ENCODE measurements around the gene PERM1.

DNA sequence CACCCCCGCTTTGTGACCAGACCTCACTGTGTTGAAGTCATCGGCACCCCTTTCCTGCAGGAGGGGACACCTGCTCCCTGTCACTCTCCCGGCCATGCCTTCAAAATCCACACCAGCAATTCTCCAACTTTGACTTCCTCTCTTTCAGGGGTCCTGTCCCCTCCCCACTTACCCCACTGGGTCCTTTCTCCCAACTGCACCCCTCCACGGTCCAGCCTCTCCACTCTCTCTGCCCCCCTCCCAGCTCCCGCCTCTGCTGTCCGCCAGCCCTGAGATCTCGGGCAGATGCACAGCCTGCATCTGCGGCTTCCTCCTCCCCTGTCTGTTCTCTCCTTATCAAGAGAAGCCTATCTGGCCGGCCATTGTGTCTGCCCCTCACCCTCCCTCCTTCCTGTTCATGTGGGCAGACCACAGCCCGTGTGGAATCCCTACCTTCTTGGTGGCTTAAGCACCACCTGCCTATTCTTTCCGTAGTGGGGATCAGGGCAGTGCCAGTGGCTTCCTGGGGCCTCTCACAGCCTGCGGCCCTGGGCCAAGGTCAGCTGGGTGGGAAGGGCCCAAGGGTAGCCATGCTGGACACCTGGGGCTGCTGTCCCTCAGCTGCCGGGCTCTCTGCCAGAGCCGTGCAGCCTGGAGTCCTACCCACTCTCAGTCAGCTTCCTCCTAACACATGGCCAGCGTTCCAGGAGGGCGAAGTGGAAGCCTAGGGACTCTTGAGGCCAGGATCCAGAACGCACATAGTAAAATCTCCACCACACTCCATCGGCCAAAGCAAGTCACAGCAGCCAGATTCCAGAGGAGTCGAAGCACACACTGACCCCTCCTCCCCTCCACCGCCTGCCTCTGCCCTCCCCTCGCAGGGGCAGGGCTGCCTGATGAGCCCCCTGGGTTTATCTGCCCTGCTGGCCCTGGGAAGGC, 23.1 kb upstream of the PERM1 start:
- TF ChIP-seq, protein P1, sequence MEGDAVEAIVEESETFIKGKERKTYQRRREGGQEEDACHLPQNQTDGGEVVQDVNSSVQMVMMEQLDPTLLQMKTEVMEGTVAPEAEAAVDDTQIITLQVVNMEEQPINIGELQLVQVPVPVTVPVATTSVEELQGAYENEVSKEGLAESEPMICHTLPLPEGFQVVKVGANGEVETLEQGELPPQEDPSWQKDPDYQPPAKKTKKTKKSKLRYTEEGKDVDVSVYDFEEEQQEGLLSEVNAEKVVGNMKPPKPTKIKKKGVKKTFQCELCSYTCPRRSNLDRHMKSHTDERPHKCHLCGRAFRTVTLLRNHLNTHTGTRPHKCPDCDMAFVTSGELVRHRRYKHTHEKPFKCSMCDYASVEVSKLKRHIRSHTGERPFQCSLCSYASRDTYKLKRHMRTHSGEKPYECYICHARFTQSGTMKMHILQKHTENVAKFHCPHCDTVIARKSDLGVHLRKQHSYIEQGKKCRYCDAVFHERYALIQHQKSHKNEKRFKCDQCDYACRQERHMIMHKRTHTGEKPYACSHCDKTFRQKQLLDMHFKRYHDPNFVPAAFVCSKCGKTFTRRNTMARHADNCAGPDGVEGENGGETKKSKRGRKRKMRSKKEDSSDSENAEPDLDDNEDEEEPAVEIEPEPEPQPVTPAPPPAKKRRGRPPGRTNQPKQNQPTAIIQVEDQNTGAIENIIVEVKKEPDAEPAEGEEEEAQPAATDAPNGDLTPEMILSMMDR (IDR thresholded peaks at IDR 0.05; ENCODE audit: low read depth, low read length, missing input control) = no peak
- no peak for TF ChIP-seq RAD21 (IDR thresholded peaks at IDR 0.05)

Measured in liver (tissue), 3 donors.